Dendritic cell treated with granulocyte-macrophage colony-stimulating factor and Interleukin-4, amounts not matched to agents 40 ng/mL and 50 ng/mL, for 4 days (primary cell): ENCODE data around the gene CTNND1.
A peak's percentile ranks its signal among the peaks of the same experiment; 100 is the strongest.
"Not testable (repeated sequence)": the region's sequence is repeated elsewhere in the genome, so short reads cannot be mapped to it uniquely, and the experiment has no call there.

ENCODE experiments used
- H3K27ac Mint-ChIP-seq: one replicate; pipeline ENCODE4 v1.8.0; 2022; ENCODE audit warnings: mild to moderate bottlenecking, mixed read lengths
- H3K27me3 Mint-ChIP-seq: one replicate; pipeline ENCODE4 v1.8.0; 2022; ENCODE audit warnings: mild to moderate bottlenecking, mixed read lengths
- H3K36me3 Mint-ChIP-seq: one replicate; pipeline ENCODE4 v1.8.0; 2022; ENCODE audit warnings: low read depth, mixed read lengths
- H3K4me1 Mint-ChIP-seq: one replicate; pipeline ENCODE4 v1.8.0; 2022; ENCODE audit warnings: low read depth, mixed read lengths
- H3K4me3 Mint-ChIP-seq: one replicate; pipeline ENCODE4 v1.8.0; 2022; ENCODE audit warnings: mild to moderate bottlenecking, moderate library complexity, mixed read lengths
- H3K9me3 Mint-ChIP-seq: one replicate; pipeline ENCODE4 v1.8.0; 2022; ENCODE audit warnings: mixed read lengths
- intact Hi-C: fragments of 100-400 bp; cut with micrococcal nuclease; formaldehyde crosslinking; loops from one replicate; pipeline ENCODE4 v1.15.0; 2022

CTNND1 gene, protein sequence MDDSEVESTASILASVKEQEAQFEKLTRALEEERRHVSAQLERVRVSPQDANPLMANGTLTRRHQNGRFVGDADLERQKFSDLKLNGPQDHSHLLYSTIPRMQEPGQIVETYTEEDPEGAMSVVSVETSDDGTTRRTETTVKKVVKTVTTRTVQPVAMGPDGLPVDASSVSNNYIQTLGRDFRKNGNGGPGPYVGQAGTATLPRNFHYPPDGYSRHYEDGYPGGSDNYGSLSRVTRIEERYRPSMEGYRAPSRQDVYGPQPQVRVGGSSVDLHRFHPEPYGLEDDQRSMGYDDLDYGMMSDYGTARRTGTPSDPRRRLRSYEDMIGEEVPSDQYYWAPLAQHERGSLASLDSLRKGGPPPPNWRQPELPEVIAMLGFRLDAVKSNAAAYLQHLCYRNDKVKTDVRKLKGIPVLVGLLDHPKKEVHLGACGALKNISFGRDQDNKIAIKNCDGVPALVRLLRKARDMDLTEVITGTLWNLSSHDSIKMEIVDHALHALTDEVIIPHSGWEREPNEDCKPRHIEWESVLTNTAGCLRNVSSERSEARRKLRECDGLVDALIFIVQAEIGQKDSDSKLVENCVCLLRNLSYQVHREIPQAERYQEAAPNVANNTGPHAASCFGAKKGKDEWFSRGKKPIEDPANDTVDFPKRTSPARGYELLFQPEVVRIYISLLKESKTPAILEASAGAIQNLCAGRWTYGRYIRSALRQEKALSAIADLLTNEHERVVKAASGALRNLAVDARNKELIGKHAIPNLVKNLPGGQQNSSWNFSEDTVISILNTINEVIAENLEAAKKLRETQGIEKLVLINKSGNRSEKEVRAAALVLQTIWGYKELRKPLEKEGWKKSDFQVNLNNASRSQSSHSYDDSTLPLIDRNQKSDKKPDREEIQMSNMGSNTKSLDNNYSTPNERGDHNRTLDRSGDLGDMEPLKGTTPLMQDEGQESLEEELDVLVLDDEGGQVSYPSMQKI

GRCh38 chr11:57761301-57762234 is at the start of gene CTNND1:
Gene CTNND1, plus strand, starts transcription at chr11:57761802. Its CDS starts 29,677 bp downstream, at chr11:57791479.
- Mint-ChIP-seq H3K4me3 (peak within 1 kb of the TSS; percentile 93), H3K4me1 (peaks cover 35% of the 10 kb centered on the region), H3K36me3 (peaks cover 31% of the 10 kb centered on the region), H3K27me3 (no peaks in the 10 kb centered on the region), H3K9me3 (no peaks in the 10 kb centered on the region), H3K27ac (peak within 1 kb of the TSS; percentile 96)
- intact Hi-C loops, result loop anchor here (2.0 kb wide), 1 partner anchor 31 kb away; no protein-coding TSS in a partner anchor

- Mint-ChIP-seq H3K9me3 (no peaks in the 10 kb centered on the region), H3K27ac (peak within 1 kb of the TSS; percentile 98), H3K27me3 (no peaks in the 10 kb centered on the region), H3K4me3 (peak within 1 kb of the TSS; percentile 97), H3K36me3 (peaks cover 48% of the 10 kb centered on the region), H3K4me1 (peaks cover 47% of the 10 kb centered on the region)
- intact Hi-C loops, result loop anchor here (1.0 to 2.0 kb wide), 4 partner anchors 29 to 88 kb away; partner anchors contain the start of genes CLP1 and SELENOH
Measured at GRCh38 chr11:57712256-57713150, 49.1 kb upstream of the CTNND1 start, which contains the start of gene TMX2. Gene TMX2, plus strand, starts transcription at chr11:57712593. Its CDS starts 26 bp downstream, at chr11:57712619.

DNA sequence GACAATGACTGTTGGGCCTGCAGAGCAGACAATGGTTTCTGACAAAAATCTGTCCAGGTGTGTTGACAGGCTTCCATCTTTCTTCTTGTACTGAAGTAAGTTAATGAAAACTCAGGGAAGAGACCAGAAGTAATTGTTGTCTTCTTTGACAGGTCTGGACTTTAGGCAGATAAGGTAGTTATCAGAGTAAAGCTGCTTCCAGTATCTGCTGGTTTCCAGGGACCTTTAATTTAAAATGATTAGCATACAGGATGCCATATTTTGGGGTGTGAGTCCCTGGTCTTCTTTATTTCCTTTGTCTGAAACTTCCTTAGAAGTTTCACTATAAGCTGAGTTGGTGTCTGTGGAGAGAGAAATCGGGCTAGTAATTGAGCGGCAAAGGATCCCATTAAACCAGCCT is 47.8 kb upstream of the CTNND1 start:
- Mint-ChIP-seq H3K4me3 (peak overlapping the region; percentile 97), H3K27me3 (no peaks in the 10 kb centered on the region), H3K9me3 (no peaks in the 10 kb centered on the region), H3K27ac (peak overlapping the region; percentile 98), H3K36me3 (peaks cover 52% of the 10 kb centered on the region), H3K4me1 (peaks cover 37% of the 10 kb centered on the region)
- intact Hi-C loops, result loop anchor here (2.0 kb wide), 2 partner anchors 21 to 87 kb away; no protein-coding TSS in a partner anchor

DNA sequence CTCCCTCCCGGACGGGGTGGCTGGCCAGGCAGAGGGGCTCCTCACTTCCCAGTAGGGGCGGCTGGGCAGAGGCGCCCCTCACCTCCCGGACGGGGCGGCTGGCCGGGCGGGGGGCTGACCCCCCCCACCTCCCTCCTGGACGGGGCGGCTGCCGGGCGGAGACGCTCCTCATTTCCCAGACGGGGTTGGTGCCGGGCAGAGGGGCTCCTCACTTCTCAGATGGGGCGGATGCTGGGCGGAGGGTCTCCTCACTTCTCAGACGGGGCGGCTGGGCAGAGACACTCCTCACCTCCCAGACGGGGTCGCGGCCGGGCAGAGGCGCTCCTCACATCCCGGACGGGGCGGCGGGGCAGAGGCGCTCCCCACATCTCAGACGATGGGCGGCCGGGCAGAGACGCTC is 44.9 kb upstream of the CTNND1 start:
- intact Hi-C loops, H3K27me3 Mint-ChIP-seq, H3K4me3 Mint-ChIP-seq, H3K27ac Mint-ChIP-seq, H3K9me3 Mint-ChIP-seq: not testable (repeated sequence)
- Mint-ChIP-seq H3K36me3 (peaks cover 55% of the 10 kb centered on the region), H3K4me1 (peaks cover 17% of the 10 kb centered on the region)

DNA sequence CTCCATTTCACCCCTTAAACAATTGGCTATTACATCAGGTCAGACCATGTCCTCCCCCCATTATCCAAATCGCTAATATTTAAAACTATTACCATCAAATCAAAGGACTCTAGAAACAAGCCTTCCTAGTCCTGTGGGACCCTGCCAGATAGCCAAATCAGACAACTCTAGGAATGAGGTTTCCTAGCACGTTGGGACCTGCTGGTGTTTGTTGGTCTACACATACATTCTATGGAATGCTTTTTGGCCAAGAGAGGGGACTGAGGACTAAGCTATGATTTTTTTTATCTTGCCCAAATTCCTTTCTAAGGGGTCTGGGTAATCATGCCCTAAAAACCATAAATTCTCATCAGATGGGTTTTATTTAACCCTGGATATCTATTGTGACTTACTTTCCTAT is 34.4 kb upstream of the CTNND1 start:
- Mint-ChIP-seq H3K9me3 (no peaks in the 10 kb centered on the region), H3K27ac (no peak overlapping the region), H3K4me1 (peaks cover 11% of the 10 kb centered on the region), H3K27me3 (no peaks in the 10 kb centered on the region), H3K4me3 (no peak overlapping the region), H3K36me3 (peaks cover 42% of the 10 kb centered on the region)
- intact Hi-C loops, result no loop called here

DNA sequence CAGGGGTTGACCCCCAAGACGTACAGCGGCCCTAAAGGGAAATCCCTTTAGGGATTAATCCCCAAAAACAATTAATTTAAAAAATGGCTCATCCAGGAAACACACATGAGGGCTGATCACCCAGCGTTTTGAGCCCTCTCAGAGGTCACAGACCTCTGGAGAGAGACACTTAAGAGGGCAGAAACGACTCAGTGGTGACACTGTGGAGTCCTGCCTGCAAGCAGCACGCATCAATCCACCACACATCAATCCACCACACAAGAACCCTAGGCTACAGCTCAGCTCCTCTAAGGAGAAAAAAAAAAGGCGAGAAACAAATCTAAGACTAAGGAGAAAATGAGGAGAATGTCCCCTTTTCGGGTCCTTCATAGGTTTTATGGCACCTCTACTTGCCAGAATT is 32.8 kb upstream of the CTNND1 start:
- H3K4me3 Mint-ChIP-seq, result no peak overlapping the region
- peaks cover 35% of the 10 kb centered on the region for H3K36me3 Mint-ChIP-seq
- peaks cover 13% of the 10 kb centered on the region for H3K4me1 Mint-ChIP-seq
- intact Hi-C loops, result no loop called here
- no peaks in the 10 kb centered on the region for H3K9me3 Mint-ChIP-seq
- no peaks in the 10 kb centered on the region for H3K27me3 Mint-ChIP-seq
- no peak overlapping the region for H3K27ac Mint-ChIP-seq

- Mint-ChIP-seq H3K9me3 (no peaks in the 10 kb centered on the region), H3K4me1 (peaks cover 13% of the 10 kb centered on the region), H3K27ac (no peak overlapping the region), H3K36me3 (peaks cover 42% of the 10 kb centered on the region), H3K4me3 (no peak overlapping the region), H3K27me3 (no peaks in the 10 kb centered on the region)
- intact Hi-C loops, result no loop called here
Measured at GRCh38 chr11:57729479-57729878, 32.1 kb upstream of the CTNND1 start.

- no peak overlapping the region for H3K4me3 Mint-ChIP-seq
- intact Hi-C loops, result no loop called here
- H3K4me1 Mint-ChIP-seq, result peaks cover 13% of the 10 kb centered on the region
- no peaks in the 10 kb centered on the region for H3K27me3 Mint-ChIP-seq
- H3K27ac Mint-ChIP-seq, result no peak overlapping the region
- H3K9me3 Mint-ChIP-seq, result no peaks in the 10 kb centered on the region
- H3K36me3 Mint-ChIP-seq, result peaks cover 66% of the 10 kb centered on the region
Measured at GRCh38 chr11:57732661-57733060, 28.9 kb upstream of the CTNND1 start.

DNA sequence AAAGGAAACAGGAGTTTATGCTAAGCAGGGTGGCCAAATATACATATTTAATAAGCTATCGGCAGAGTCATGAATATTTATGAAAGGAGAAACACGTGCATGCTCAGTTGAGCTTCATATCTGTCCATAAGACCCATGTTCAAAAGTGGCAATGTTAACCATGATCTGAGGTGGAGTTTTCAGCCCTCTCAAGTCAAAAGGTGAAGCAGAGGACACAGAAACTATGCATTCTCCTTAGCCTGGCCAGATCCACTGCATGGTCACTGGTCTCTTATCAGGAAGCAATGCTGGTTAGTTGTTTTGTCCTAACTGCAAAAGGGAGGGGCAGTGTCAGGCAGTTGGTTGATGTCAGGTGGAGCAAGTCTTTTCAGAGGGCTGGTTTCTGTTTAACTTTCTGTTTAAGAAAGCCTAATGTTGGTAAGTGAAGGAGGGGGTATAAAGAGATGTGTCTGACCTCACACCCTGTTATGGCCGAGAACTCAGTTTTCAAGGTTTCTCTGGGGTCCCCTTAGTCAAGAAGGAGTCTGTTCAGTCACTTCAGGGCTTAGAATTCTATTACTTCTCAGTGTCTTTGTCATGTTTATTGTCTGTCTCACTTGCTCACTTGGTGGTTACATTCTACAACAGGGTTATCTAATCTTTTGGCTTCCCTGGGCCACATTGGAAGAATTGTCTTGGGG is 25.8 kb upstream of the CTNND1 start:
- H3K4me1 Mint-ChIP-seq, result peaks cover 17% of the 10 kb centered on the region
- no peaks in the 10 kb centered on the region for H3K9me3 Mint-ChIP-seq
- no peaks in the 10 kb centered on the region for H3K27me3 Mint-ChIP-seq
- no peak overlapping the region for H3K27ac Mint-ChIP-seq
- intact Hi-C loops, result loop anchor here (2.0 kb wide), 1 partner anchor 21 kb away; no protein-coding TSS in a partner anchor
- no peak overlapping the region for H3K4me3 Mint-ChIP-seq
- H3K36me3 Mint-ChIP-seq, result peaks cover 80% of the 10 kb centered on the region

DNA sequence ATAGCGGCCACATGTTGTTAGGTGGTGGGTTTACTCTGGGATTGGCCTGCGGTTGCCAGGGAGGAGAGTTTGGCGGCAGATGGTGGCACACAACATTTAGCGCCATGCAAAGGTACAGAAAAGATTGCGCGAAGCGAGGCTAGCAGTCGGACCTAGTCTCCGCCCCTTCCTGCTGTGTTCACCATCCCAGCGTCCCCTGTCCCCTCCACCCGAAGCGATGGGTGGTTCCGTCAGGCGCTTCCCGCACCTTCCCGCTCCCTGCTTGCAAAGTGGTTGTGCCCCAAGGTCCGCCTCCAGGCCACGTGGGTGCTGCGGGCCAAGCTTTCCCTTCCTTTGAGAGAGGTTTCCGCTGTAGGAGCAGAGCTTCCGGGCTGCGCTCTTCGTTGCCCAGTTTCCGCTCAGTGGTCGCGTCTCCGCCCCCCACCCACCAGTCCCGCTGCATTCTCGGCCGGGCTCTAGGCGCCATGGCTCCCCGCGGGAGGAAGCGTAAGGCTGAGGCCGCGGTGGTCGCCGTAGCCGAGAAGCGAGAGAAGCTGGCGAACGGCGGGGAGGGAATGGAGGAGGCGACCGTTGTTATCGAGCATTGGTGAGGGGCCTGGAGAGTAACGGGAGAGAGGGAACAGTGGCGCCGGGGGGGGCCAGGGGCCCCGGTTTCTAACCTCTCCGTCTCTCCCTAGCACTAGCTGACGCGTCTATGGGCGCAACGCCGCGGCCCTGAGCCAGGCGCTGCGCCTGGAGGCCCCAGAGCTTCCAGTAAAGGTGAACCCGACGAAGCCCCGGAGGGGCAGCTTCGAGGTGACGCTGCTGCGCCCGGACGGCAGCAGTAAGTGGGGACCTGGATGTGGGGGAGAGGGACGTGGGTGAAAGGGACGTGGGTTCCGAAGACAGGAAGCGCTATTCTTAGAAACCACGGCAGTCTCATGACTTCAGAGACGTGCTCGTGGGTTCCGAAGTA is 20.2 kb upstream of the CTNND1 start, which contains the start of gene SELENOH:
SELENOH (plus strand) TSS at position 360 of the 955 bp plus-strand sequence; CDS start at position 465, 105 bp downstream.
- Mint-ChIP-seq H3K27ac (peak within 1 kb of the TSS; percentile 99), H3K4me3 (peak within 1 kb of the TSS; percentile 89), H3K27me3 (no peaks in the 10 kb centered on the region), H3K36me3 (peaks cover 92% of the 10 kb centered on the region), H3K4me1 (peaks cover 19% of the 10 kb centered on the region), H3K9me3 (no peaks in the 10 kb centered on the region)
- intact Hi-C loops, result loop anchor here (1.0 kb wide), 2 partner anchors 29 to 84 kb away; partner anchors contain the start of genes CLP1, MED19 and TMX2

DNA sequence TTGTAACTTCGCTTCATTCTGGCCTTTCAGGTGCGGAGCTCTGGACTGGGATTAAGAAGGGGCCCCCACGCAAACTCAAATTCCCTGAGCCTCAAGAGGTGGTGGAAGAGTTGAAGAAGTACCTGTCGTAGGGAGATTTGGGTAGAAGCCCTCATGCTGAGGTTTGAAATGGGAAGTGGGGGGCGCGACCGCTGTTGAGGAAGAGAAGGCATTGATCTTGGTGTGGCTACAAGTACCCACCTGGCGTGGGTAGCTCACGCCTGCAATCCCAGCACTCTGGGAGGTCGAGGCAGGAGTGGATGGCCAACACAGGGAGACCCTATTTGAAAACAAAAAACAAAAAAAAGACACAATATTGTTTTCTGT is 19.5 kb upstream of the CTNND1 start:
- intact Hi-C loops, result no loop called here
- H3K9me3 Mint-ChIP-seq, result no peaks in the 10 kb centered on the region
- H3K36me3 Mint-ChIP-seq, result peaks cover 93% of the 10 kb centered on the region
- H3K27me3 Mint-ChIP-seq, result no peaks in the 10 kb centered on the region
- H3K4me3 Mint-ChIP-seq, result peak overlapping the region; percentile 89
- peak overlapping the region; percentile 99 for H3K27ac Mint-ChIP-seq
- peaks cover 19% of the 10 kb centered on the region for H3K4me1 Mint-ChIP-seq
